Measurements from ENCODE around the gene PPP2R5C.

DNA sequence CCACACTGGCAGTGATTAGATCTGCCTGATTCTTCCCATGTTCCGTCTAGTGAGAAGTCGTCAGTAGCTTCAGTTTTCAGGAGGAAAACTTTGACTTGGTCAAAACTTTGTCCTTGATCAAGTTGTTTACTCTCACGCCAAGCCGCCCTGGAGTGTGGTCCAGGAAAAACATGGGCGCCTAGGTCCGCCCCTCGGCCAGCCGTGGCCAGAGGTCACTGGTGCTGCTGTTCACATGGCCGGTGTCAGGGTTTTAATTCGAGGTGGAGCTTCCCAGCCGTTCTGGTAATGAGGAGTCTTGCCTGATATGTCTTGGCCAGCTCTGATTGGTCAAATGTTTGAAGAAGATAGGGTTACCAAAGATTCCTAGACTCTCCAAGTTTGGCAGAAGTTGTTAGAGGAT lies 71.5 kb downstream of the PPP2R5C start:
- TF ChIP-seq POLR2AphosphoS5 (IDR thresholded peaks at IDR 0.05; ENCODE audit: borderline replicate concordance, low read depth, low read length) (no peak), EZH2 (IDR thresholded peaks at IDR 0.05) (no peak), FOXP2 (optimal IDR thresholded peaks at IDR 0.05; ENCODE audit: control extremely low read depth, extremely low read length, insufficient read depth) (no peak)

All from SK-N-MC (cell line).